SH-SY5Y (cell line): ENCODE measurements around the gene CHD6.

Experiments used
- GATA2 ChIP-seq: IDR thresholded peaks from 2 replicates; pipeline ENCODE4 v1.6.1; 2011; ENCODE audit warnings: mild to moderate bottlenecking, low read depth, low read length
- GATA3 ChIP-seq: IDR thresholded peaks from 2 replicates; pipeline ENCODE4 v1.6.1; 2011; ENCODE audit warnings: low read depth, mild to moderate bottlenecking, low read length, moderate library complexity

DNA sequence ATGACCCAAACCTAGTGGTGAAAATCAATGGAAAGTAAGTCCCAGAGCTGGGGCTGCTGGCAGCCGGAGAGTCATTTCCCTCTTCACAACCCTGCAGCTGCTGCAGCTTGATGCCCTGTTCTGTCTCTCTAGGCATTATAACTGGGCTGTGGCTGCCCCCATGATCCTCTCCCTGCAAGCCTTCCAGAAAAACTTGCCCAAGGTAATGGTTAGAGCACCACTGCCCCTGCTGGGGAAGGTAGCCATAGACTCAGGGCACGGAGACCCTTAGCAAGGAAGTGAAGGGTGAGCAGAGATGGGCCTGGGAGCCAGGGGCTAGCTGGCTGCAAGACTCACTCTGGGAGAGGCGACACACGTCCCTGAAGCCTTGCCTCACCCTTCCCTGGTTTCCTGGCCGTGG is 265.5 kb downstream of the CHD6 start:
- TF ChIP-seq GATA2 = no peak
- TF ChIP-seq GATA3 = no peak
